Stomach (tissue), 4 donors: ENCODE measurements around the gene RABGAP1L.

ENCODE experiments used
- CTCF ChIP-seq, 7 experiments: fragments of 450-650 bp in 4 of 7; fragments of 200-600 bp in 3 of 7; sonication (generic) in 3 of 7; IDR thresholded peaks; one replicate each; pipeline ENCODE4 v1.5.1; 2016 to 2019; ENCODE audit warnings: antibody characterized with exemption in 7 of 7, control low read depth in 2 of 7, mild to moderate bottlenecking in 1 of 7
- POLR2A ChIP-seq, 4 donors: fragments of 450-650 bp; IDR thresholded peaks; one replicate each; pipeline ENCODE4 v1.6.1; 2016; ENCODE audit warnings: antibody characterized with exemption in 4 of 4, control low read depth in 2 of 4, mild to moderate bottlenecking in 1 of 4, moderate library complexity in 1 of 4
- POLR2AphosphoS5 ChIP-seq, 3 donors: sonication (generic); formaldehyde crosslinking; IDR thresholded peaks; one replicate each; pipeline ENCODE4 v1.6.1; 2016; ENCODE audit warnings: antibody characterized with exemption in 3 of 3

GRCh38 chr1:174224641-174225040, 65.3 kb downstream of the RABGAP1L start:
- TF ChIP-seq CTCF (IDR thresholded peaks at IDR 0.05) (no peak), POLR2A (IDR thresholded peaks at IDR 0.05) (no peak), POLR2AphosphoS5 (IDR thresholded peaks at IDR 0.05) (no peak)
